Measurements from ENCODE around the gene BICRAL.

GRCh38 chr6:42870145-42870936 is 88.5 kb downstream of the BICRAL start:
- TF ChIP-seq POLR2A (IDR thresholded peaks at IDR 0.05) (no peak), CTCF (IDR thresholded peaks at IDR 0.05) (no peak)

Data from right lobe of liver (tissue), 4 donors.